OCI-LY1 (cell line): ENCODE data around the gene BTG4.

Source experiments
- EZH2 ChIP-seq: fragments of 200-600 bp; sonication (generic), shearing (Covaris generic); IDR thresholded peaks from 2 replicates; pipeline ENCODE4 v1.8.0; 2017; ENCODE audit warnings: borderline replicate concordance, mixed run types, mild to moderate bottlenecking, antibody characterized with exemption, low read length, moderate library complexity, mixed read lengths
- TF ChIP-seq, protein P1 (sequence below): fragments of 200-600 bp; sonication (generic), shearing (Covaris generic); IDR thresholded peaks from 2 replicates; pipeline ENCODE4 v1.5.1; 2017; ENCODE audit warnings: mild to moderate bottlenecking, antibody characterized with exemption, low read length, moderate library complexity, mixed read lengths

DNA sequence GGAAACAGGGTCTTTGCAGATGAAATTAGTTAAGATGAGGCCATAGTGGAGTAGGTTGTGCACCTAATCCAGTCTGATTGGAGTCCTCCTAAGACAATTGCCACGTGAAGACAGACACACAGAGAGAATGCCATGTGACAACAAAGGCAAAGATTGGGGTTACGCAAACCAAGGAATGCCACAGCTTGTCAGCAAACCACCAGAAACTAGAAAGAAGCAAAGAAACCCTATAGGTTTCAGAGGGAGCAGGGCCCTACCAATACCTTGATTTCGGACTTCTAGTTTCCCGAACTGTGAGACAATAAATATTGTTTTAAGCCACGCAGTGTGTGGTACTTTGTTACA, 20.2 kb upstream of the BTG4 start:
- TF ChIP-seq, protein P1, sequence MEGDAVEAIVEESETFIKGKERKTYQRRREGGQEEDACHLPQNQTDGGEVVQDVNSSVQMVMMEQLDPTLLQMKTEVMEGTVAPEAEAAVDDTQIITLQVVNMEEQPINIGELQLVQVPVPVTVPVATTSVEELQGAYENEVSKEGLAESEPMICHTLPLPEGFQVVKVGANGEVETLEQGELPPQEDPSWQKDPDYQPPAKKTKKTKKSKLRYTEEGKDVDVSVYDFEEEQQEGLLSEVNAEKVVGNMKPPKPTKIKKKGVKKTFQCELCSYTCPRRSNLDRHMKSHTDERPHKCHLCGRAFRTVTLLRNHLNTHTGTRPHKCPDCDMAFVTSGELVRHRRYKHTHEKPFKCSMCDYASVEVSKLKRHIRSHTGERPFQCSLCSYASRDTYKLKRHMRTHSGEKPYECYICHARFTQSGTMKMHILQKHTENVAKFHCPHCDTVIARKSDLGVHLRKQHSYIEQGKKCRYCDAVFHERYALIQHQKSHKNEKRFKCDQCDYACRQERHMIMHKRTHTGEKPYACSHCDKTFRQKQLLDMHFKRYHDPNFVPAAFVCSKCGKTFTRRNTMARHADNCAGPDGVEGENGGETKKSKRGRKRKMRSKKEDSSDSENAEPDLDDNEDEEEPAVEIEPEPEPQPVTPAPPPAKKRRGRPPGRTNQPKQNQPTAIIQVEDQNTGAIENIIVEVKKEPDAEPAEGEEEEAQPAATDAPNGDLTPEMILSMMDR: no peak
- TF ChIP-seq EZH2: no peak
